ENCODE measurements around the gene SCN5A.

DNA sequence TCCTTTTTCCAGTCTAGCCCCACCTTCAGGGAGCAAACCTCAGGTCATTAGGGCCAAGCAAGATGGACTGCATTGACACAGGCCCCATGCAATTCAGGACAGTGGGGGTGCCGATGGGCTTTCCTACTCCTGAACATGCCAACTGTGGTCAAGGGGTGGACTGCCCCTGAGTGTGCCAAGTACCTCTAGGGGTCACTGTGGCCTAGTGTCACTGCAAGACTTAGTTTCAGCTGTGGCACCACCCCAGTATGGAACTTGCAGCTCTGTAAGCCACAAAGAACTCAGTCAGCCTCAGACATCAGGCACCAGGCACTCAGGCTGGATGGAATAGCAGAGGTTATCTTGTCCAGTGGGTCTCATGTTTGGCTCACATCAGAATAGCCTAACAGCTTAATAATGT is 121.0 kb downstream of the SCN5A start:
- TF ChIP-seq EZH2 (IDR thresholded peaks at IDR 0.05; ENCODE audit: insufficient read depth, poor library complexity, severe bottlenecking) (no peak), EZH2phosphoT487 (IDR thresholded peaks at IDR 0.05; ENCODE audit: insufficient read depth, low read depth) (no peak)

Data from GM23248 (cell line).